Testis (tissue), 2 donors: ENCODE data around the gene VRK2.

Experiments
- CTCF ChIP-seq, 3 experiments: fragments of 450-650 bp in 2 of 3; fragments of 200-600 bp in 1 of 3; sonication (generic) in 1 of 3; IDR thresholded peaks; one replicate each; pipeline ENCODE4 v1.5.1; 2016 to 2019; ENCODE audit warnings: antibody characterized with exemption in 3 of 3, mild to moderate bottlenecking in 2 of 3, moderate library complexity in 1 of 3
- POLR2A ChIP-seq: fragments of 450-650 bp; IDR thresholded peaks from one replicate; pipeline ENCODE4 v1.6.1; 2017; ENCODE audit warnings: antibody characterized with exemption, mild to moderate bottlenecking, moderate library complexity

DNA sequence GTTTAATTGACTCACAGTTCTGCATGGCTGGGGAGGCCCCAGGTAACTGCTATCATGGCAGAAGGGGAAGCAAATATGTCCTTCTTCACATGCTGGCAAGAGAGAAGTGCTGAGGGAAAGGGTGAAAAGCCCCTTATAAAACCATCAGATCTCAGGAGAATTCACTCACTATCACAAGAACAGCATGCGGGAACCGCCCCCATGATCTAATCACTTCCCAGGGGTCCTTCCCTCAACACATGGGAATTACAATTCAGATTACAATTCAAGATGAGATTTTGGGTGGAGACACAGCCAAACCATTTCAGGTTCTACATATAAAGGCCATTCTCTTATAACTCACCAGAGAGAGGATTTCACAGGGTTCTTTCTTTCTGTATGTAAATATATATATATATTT, 62.9 kb downstream of the VRK2 start:
- TF ChIP-seq CTCF (IDR thresholded peaks at IDR 0.05) (no peak), POLR2A (no peak)
